Endothelial cell of umbilical vein (primary cell): ENCODE measurements around the gene LACTB. TPM values are rescaled to one million over a fixed set of nuclear protein-coding genes. Genes with fewer than 3 reads are reported as not detected.

ENCODE experiments used
- BruUV-seq: library from RNA; stranded (reverse); fragments of 400-500 nt; replicated peaks from 2 replicates; lab custom pipeline; 2021; lab: Mats Ljungman, UMichigan
- CTCF ChIA-PET: fragments of 300-600, 350-600 bp; sonication (Branson Sonifier 250); formaldehyde crosslinking; loops from one replicate; lab custom pipeline; 2021; ENCODE audit warnings: antibody characterized with exemption, inconsistent platforms; lab: Charles Lee
- POLR2A ChIA-PET: fragments of 300-600, 350-600 bp; sonication (Branson Sonifier 250); formaldehyde crosslinking; loops from one replicate; lab custom pipeline; 2021; ENCODE audit warnings: antibody characterized with exemption, inconsistent platforms; lab: Charles Lee
- DNase-seq: peaks from one replicate; pipeline ENCODE4 v3.0.0-alpha.2; 2011; ENCODE audit warnings: low read depth, low spot score
- FAIRE-seq: peaks from 2 replicates; lab custom pipeline; 2011; peaks lifted over from hg19 to GRCh38; lab: Jason Lieb, UNC
- H2AFZ ChIP-seq: 2 replicates; pipeline ENCODE4 v1.6.0; 2012; ENCODE audit warnings: low read depth, low read length, control low read depth, inconsistent platforms
- H3K27ac ChIP-seq: 2 replicates; pipeline ENCODE4 v1.5.1; 2011; ENCODE audit warnings: low read depth, mild to moderate bottlenecking, control low read depth, low read length, moderate library complexity; ENCODE audit not compliant: insufficient read depth
- H3K27me3 ChIP-seq, 2 experiments: 2 replicates each; pipeline versions ENCODE4 v1.6.0 to v1.6.1; 2011; ENCODE audit warnings: low read length in 2 of 2, mixed read lengths in 1 of 2; ENCODE audit not compliant: control insufficient read depth in 2 of 2, insufficient read depth in 2 of 2
- H3K36me3 ChIP-seq, 2 experiments: 2 replicates in 1 of 2; 3 replicates in 1 of 2; pipeline ENCODE4 v1.5.1; 2011; ENCODE audit warnings: low read length in 2 of 2, mild to moderate bottlenecking in 1 of 2, moderate library complexity in 1 of 2; ENCODE audit not compliant: control insufficient read depth in 2 of 2, insufficient read depth in 2 of 2; ENCODE audit errors: extremely low read depth in 1 of 2
- H3K4me1 ChIP-seq: 3 replicates; pipeline ENCODE4 v1.5.1; 2011; ENCODE audit warnings: mild to moderate bottlenecking, low read length; ENCODE audit not compliant: control insufficient read depth, insufficient read depth; ENCODE audit errors: extremely low read depth
- H3K4me2 ChIP-seq: 2 replicates; pipeline ENCODE4 v1.6.1; 2011; ENCODE audit warnings: low read length, control low read depth, mixed read lengths; ENCODE audit not compliant: insufficient read depth
- H3K4me3 ChIP-seq, 3 experiments: fragments of 200-600 bp in 1 of 3; sonication (generic), shearing (Covaris generic) in 1 of 3; replicated peaks in 1 of 3; 2 replicates each; pipeline ENCODE4 v1.5.1; 2011 to 2016; ENCODE audit warnings: control low read depth in 3 of 3, low read length in 3 of 3, mild to moderate bottlenecking in 2 of 3, inconsistent platforms in 1 of 3, low read depth in 1 of 3, moderate library complexity in 1 of 3; ENCODE audit not compliant: insufficient read depth in 1 of 3
- H3K79me2 ChIP-seq: 2 replicates; pipeline ENCODE4 v1.6.0; 2012; ENCODE audit warnings: low read length, inconsistent platforms; ENCODE audit not compliant: control insufficient read depth, insufficient read depth
- H3K9ac ChIP-seq: replicated peaks from 2 replicates; pipeline ENCODE3; 2011; ENCODE audit warnings: low read length, control low read depth; ENCODE audit not compliant: insufficient read depth; ENCODE audit errors: extremely low read depth
- H3K9me1 ChIP-seq: replicated peaks from 3 replicates; pipeline ENCODE4 v1.6.0; 2011; ENCODE audit warnings: mild to moderate bottlenecking, low read length; ENCODE audit not compliant: control insufficient read depth, insufficient read depth; ENCODE audit errors: extremely low read depth
- H3K9me3 ChIP-seq: replicated peaks from 2 replicates; pipeline ENCODE4 v1.5.1; 2012; ENCODE audit warnings: low read length, inconsistent platforms; ENCODE audit not compliant: control insufficient read depth, insufficient read depth
- H4K20me1 ChIP-seq: replicated peaks from 2 replicates; pipeline ENCODE3; 2011; ENCODE audit warnings: mild to moderate bottlenecking, low read length; ENCODE audit not compliant: control insufficient read depth, insufficient read depth; ENCODE audit errors: extremely low read depth
- EZH2 ChIP-seq: IDR thresholded peaks from 2 replicates; pipeline ENCODE4 v1.6.1; 2012; ENCODE audit warnings: borderline replicate concordance, low read depth, mild to moderate bottlenecking, moderate library complexity, low read length, inconsistent platforms; ENCODE audit not compliant: severe bottlenecking
- FOS ChIP-seq: IDR thresholded peaks from 2 replicates; pipeline ENCODE4 v1.6.1; 2011; ENCODE audit warnings: mild to moderate bottlenecking, low read length, moderate library complexity, borderline replicate concordance; ENCODE audit not compliant: insufficient read depth
- GATA2 ChIP-seq: IDR thresholded peaks from 2 replicates; pipeline ENCODE4 v1.7.0; 2011; ENCODE audit warnings: low read depth, mild to moderate bottlenecking, moderate library complexity, mixed read lengths, low read length; ENCODE audit not compliant: insufficient read length, insufficient read depth
- JUN ChIP-seq: IDR thresholded peaks from 2 replicates; pipeline ENCODE4 v1.6.1; 2011; ENCODE audit warnings: borderline replicate concordance, low read depth; ENCODE audit not compliant: insufficient read length, insufficient read depth
- MYC ChIP-seq: IDR thresholded peaks from one replicate; pipeline ENCODE4 v1.6.1; 2011; ENCODE audit warnings: mild to moderate bottlenecking, low read depth, low read length
- POLR2A ChIP-seq: IDR thresholded peaks from 2 replicates; pipeline ENCODE4 v1.6.1; 2012; ENCODE audit warnings: low read depth, mild to moderate bottlenecking, control low read depth, low read length
- POLR2AphosphoS5 ChIP-seq: IDR thresholded peaks from 2 replicates; pipeline ENCODE4 v1.6.1; 2012; ENCODE audit warnings: low read depth, mild to moderate bottlenecking, control low read depth, low read length, moderate library complexity; ENCODE audit not compliant: insufficient read depth
- dilution Hi-C: fragments of 300-500 bp; cut with MboI; formaldehyde crosslinking; loops from one replicate; pipeline ENCODE4 v1.15.0; 2019; ENCODE audit warnings: low sequenced_read_pairs; ENCODE audit not compliant: extremely low pct_ligation_motif_present
- intact Hi-C: fragments of 100-400 bp; cut with micrococcal nuclease; formaldehyde crosslinking; loops from one replicate; pipeline ENCODE4 v1.10.0; 2022
- polyA plus RNA-seq, 4 experiments: library from polyadenylated mRNA; depleted of rRNA in 3 of 4; stranded (reverse) in 3 of 4; unstranded in 1 of 4; fragments of >200 nt; gene quantifications; 2 replicates each; pipeline versions ENCODE4 v1.2.1 to v1.2.3, GENCODE V29; 2011 to 2012; ENCODE audit warnings: missing spikeins in 1 of 4
- total RNA-seq: library from RNA; stranded (reverse); gene quantifications from 2 replicates; pipeline ENCODE4 v1.2.3, GENCODE V29; 2021
- TF ChIP-seq, protein P1 (sequence below): IDR thresholded peaks from 2 replicates; pipeline ENCODE4 v1.6.1; 2011; ENCODE audit not compliant: insufficient read depth, insufficient read length
- TF ChIP-seq, protein P2 (sequence below), 2 donors: IDR thresholded peaks; 1 replicate in 1 of 2; 2 replicates in 1 of 2; pipeline ENCODE4 v1.5.1; 2011; ENCODE audit warnings: low read length in 2 of 2, mild to moderate bottlenecking in 2 of 2, moderate library complexity in 2 of 2, control low read depth in 1 of 2, inconsistent platforms in 1 of 2, low read depth in 1 of 2; ENCODE audit not compliant: insufficient read depth in 1 of 2; ENCODE audit errors: extremely low read depth in 1 of 2

The LACTB gene
- total and polyA plus RNA-seq, 2 donors (not counting 3 experiments of a cell fraction or from before 2014, with no cell fraction given): 14.0 to 26.1 TPM

DNA sequence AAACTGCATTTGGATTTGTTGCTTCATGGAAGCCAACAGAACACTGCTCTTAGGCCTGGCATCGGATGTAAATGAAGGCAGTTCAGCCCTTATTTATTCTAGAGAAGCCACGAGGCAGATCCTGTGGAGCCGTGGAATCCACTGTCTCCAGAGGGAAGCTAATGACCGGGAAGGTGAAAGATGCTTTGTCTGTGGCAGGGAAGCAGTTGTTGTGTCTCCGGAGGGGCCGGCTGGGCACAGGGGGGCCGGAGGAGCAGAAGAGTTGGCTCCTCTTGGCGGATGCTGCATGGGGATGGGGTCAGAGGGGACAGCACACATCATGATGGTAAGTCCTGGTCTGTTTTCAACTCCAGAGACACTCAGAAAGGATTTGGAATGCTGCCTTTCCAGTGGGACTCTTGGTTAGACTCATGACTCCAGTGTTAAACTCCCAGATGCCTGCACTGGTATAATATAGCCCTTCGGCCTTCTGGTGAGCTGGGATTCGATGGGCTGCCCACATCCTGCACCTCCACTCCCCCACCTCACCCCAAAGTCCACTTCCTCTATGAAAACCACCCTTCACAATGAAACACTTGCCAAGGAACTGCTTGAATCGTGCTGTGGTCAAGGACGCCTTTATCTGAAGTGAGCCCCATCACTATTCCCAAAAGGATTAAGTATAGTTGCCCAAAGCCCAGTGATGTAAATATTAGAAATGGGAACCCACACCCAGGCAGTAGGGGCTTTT, 45.5 kb upstream of the LACTB start:
- no TSS peak for BruUV-seq
- no peaks in the 10 kb centered on the region for H4K20me1 ChIP-seq
- dilution Hi-C loops: no loop called here
- no peak overlapping the region for H3K4me2 ChIP-seq
- no peak overlapping the region for H3K27ac ChIP-seq
- H3K9me3 ChIP-seq: no peaks in the 10 kb centered on the region
- no peak overlapping the region for H3K4me3 ChIP-seq
- POLR2A ChIA-PET: interaction anchor here (0.5 to 0.6 kb wide), 2 partner anchors 10 to 315 kb away, joined by 3 read pairs; no protein-coding TSS in a partner anchor
- DNase-seq (no peak), FAIRE-seq (no peak)
- CTCF ChIA-PET: interaction anchor here (1.7 kb wide), 1 partner anchor 11 kb away, joined by 3 read pairs; no protein-coding TSS in a partner anchor
- no peaks in the 10 kb centered on the region for H3K4me1 ChIP-seq
- intact Hi-C loops: no loop called here
- H3K9me1 ChIP-seq: no peaks in the 10 kb centered on the region
- TF ChIP-seq EZH2 (no peak), POLR2AphosphoS5 (no peak), JUN (no peak), POLR2A (no peak), GATA2 (no peak), FOS (no peak), MYC (no peak)
- TF ChIP-seq, protein P1, sequence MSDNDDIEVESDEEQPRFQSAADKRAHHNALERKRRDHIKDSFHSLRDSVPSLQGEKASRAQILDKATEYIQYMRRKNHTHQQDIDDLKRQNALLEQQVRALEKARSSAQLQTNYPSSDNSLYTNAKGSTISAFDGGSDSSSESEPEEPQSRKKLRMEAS: no peak
- TF ChIP-seq, protein P2, sequence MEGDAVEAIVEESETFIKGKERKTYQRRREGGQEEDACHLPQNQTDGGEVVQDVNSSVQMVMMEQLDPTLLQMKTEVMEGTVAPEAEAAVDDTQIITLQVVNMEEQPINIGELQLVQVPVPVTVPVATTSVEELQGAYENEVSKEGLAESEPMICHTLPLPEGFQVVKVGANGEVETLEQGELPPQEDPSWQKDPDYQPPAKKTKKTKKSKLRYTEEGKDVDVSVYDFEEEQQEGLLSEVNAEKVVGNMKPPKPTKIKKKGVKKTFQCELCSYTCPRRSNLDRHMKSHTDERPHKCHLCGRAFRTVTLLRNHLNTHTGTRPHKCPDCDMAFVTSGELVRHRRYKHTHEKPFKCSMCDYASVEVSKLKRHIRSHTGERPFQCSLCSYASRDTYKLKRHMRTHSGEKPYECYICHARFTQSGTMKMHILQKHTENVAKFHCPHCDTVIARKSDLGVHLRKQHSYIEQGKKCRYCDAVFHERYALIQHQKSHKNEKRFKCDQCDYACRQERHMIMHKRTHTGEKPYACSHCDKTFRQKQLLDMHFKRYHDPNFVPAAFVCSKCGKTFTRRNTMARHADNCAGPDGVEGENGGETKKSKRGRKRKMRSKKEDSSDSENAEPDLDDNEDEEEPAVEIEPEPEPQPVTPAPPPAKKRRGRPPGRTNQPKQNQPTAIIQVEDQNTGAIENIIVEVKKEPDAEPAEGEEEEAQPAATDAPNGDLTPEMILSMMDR (IDR thresholded peaks at IDR 0.05; ENCODE audit: extremely low read depth in 1 of 2, insufficient read depth in 1 of 2, low read depth in 1 of 2, low read length in 2 of 2): no peak
- H3K79me2 ChIP-seq: no peaks in the 10 kb centered on the region
- H3K9ac ChIP-seq: no peak overlapping the region
- no peak overlapping the region for H2AFZ ChIP-seq
- H3K27me3 ChIP-seq: no peaks in the 10 kb centered on the region
- H3K36me3 ChIP-seq: peaks cover 2% of the 10 kb centered on the region in 2 experiments
